Caki2 (cell line): ENCODE measurements around the gene NLRP6. TPM values are rescaled to one million over a fixed set of nuclear protein-coding genes. Genes with fewer than 3 reads are reported as not detected.

Source experiments
- DNase-seq: peaks from one replicate; pipeline ENCODE4 v3.0.0-alpha.2; 2015; ENCODE audit warnings: low read depth
- in situ Hi-C: cut with HindIII; loops from 2 replicates; pipeline ENCODE4 v1.10.0; 2016; ENCODE audit warnings: low sequenced_read_pairs, low pct_unique_long_range_greater_than_20kb, mixed read lengths
- total RNA-seq: library from RNA; depleted of rRNA; stranded (reverse); fragments of >200 nt; shearing (Covaris generic); gene quantifications from 2 replicates; pipeline ENCODE4 v1.2.3, GENCODE V29; 2014; ENCODE audit warnings: low replicate concordance

Gene NLRP6
- total RNA-seq, 1 experiment from 2014 or later, result not detected

DNA sequence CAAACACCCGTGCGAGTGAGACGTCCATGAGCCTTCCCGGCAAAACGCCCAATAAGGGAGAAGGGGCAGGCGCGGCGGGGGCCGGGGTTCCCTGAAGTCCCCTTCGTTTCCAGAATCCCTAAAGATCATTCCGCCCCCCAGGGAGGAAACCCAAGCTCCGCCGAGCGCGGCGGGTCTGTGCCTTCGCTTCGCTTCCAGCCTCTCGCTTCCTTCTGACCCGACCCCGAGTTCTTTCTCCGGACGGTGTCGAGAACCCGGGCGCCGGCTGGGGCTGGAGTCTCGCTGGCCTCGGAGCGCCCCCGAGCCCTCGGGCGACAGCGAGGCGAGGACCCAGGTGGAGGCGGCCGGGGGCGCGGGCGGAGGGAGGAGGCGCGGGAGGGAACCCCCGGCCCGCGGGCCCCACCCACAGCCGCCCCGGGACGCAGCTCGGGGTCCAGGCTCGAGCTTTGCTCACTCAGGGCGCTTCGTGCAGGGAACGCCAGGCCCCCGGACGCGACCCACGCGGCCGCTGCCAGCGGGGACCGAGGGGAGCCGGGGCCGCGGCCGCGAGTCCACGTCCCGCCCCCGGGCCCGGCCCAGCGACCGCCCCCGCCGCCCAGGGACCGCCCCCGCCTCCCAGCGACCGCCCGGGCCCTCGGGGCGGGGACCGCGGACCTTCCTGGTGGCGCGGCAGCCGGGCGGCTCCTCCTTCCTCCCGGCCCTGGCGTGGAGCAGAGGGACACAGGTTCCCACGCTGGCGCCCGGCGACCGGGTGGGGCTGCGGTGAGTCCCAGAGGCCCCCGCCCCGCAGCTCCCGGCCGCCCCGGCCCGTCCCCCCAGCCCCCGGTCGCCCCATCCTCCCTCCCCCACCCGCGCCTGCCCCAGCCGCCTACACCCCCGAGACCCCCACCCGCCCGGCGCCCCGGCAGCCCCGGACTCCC, 10.5 kb downstream of the NLRP6 start, which contains the start of gene PGGHG:
Gene PGGHG (plus strand): TSS at position 649 of the 920 bp plus-strand sequence. CDS start 691 bp downstream, outside the sequence.
- DNase-seq, result no peak
- in situ Hi-C loops, result no loop called here

DNA sequence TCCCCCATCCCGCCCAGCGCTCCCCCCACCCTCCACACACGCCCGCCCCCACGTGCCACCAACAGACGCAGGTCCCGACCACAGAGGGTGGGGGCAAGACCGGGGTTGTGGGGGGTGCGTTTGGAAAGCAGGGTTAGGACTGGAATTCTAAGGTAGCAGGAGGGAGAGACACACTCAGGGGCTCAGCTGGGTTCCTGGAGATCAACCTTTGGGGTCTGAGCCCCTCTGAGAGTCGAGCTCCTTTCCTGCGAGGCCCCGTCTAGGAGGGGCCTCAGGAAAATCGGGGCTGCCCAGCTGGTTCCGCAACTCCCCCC, 11.1 kb downstream of the NLRP6 start:
- DNase-seq, result no peak
- in situ Hi-C loops, result no loop called here

DNA sequence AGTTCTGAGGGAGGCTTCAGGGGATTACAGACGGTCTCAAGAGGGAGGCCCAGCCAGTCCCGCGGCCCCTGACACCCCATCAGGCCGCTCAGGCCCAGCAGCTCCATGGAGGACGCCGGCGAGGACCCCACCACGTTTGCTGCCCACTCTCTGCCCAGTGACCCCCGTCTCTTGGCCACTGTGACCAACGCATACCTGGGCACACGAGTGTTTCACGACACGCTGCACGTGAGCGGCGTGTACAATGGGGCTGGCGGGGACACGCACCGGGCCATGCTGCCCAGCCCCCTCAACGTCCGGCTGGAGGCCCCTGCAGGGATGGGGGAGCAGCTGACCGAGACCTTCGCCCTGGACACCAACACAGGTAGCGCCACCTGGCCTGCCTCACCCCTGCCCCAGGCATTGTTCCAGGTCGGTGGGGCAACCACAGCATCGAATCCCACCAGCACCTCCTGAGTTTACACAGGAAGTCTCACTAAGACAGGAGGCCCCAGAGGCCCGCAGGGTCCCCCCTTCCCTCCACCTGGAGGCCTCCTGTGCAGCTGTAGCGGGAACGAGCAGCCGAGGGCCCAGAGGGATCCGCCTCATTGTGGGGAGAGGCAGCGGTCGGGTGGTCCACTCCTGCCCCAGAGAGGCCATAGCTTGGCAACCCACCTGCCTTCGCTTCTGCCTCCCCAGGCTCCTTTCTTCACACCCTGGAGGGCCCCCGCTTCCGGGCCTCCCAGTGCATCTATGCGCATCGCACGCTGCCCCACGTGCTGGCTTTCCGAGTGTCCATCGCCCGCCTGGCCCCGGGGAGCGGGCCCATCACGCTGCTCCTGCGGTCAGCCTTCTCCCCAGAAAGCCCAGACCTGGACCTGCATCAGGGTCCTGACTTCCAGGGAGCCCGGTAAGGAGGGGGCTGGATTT, 11.8 kb downstream of the NLRP6 start:
- in situ Hi-C loops, result no loop called here
- DNase-seq, result no peak

DNA sequence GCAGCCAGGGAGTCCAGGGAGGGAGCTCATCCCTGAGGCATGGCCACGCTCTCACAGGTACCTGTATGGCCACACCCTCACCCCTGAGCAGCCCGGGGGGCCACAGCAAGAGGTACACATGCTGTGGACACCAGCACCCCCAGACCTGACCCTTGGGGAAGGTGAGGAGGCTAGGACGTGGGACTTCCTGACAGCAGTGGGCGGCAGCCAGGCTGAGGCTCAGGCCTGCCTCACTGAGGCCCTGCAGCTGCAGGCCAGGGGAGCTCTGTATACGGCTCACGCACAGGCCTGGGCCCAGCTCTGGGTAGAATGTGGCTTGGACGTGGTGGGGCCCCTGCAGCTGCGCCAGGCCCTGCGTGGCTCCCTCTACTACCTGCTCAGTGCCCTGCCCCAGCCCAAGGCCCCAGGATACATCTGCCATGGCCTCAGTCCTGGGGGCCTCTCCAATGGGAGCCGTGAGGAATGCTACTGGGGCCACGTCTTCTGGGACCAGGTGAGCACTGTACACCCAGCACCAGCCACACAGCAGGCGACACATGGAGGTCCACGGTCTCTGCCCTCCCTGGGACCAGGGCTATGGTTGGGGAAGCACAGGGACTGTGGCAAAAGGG, 12.5 kb downstream of the NLRP6 start:
- in situ Hi-C loops, result no loop called here
- DNase-seq, result no peak

DNA sequence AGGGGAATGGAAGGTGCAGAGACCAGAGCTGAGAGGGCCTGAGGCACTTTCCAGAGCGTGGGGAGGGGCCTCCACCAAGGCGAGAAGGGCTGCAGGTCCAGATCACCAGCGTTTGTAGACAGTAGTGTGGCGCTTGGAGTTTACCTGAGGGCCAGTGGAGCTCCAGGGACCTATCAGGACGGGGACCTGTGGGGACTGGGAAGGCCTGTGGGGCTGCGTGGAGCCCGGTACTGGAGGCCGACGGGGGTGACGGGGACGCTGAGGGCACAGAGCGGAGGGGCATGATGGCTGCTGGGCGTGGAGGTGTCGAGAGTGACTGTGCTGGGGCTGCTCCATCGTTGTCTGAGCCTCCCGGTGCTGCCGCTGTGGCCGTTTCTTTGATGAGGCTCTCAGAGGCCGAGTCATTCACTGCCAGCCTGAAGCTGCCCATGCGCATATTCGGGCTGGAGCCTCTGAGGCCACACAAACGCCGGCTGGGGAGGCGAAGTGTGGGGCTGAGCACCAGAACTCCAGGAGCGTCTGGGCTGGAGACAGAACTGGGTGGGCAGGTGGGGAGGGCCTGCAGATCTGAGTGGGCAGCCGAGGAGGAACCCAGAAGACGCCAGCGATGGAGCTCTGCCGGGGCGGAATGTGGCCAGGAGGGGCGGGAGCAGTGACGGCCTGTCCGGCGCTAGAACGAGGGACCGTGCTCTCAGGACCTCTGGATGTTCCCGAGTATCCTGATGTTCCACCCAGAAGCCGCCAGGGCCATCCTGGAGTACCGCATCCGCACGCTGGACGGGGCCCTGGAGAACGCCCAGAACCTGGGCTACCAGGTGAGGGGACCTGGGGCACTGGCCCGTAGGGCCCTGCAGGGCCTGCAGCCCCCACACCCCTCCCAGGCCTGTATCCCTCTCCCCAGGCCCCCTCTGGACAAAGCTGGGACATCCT, 13.3 kb downstream of the NLRP6 start:
- no peak for DNase-seq
- in situ Hi-C loops, result no loop called here

DNA sequence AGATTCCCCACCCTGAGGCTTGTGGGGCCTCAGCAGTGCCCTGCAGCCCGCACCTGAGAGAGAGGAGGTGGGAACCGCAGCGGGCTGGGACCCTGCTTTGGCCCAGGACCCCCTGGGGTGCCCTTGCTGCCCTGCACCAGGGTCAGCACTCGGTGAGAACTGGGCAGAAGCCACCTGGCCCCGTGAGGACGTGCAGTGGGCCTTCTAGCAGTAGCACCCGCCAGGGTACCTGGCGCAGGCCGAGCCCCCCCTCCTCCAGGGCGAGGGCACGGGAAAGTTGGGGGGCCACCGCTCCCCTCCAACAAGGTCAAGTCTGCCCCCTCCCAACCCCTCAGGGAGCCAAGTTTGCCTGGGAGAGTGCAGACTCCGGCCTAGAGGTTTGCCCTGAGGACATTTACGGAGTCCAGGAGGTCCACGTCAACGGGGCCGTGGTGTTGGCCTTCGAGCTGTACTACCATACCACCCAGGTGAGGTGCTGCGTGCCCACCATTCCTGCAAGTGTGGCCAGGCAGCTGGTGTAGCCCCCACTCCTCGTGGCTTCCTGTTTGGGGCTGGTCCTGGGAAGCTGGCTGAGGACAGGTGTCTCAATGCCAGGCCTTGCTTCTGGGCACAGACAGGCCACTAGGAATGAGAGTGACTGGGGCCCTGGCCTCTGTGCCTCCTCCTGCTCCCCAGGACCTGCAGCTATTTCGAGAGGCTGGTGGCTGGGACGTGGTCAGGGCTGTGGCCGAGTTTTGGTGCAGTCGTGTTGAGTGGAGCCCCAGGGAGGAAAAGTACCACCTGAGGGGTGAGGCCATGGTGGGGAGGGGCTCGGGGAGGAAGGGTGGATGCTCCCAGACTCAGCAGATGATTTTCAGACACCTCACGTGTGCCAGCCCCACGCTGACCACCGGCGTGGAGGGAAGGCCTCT, 14.3 kb downstream of the NLRP6 start:
- in situ Hi-C loops, result no loop called here
- no peak for DNase-seq

DNA sequence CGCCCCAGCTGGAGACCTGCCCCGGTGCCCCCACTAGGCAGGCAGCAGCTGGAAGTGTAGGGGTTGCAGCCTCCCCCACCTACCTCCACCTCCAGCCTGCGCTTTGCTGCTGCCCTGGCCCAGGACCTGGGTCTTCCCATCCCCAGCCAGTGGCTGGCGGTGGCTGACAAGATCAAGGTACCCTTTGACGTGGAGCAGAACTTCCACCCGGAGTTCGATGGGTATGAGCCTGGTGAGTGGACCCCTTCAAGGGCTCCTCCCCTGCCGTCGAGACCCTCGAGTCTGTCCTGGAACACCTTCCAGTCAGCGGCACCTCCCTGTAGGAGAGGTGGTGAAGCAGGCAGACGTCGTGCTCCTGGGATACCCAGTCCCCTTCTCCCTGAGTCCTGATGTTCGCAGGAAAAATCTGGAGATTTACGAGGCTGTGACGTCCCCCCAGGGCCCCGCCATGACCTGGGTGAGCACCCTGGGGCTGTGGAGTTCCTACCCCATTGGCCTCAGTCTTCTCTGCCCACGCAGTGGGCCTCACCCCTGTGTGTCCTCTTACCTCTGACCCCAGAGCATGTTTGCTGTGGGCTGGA, 15.2 kb downstream of the NLRP6 start:
- in situ Hi-C loops, result no loop called here
- DNase-seq, result no peak

DNA sequence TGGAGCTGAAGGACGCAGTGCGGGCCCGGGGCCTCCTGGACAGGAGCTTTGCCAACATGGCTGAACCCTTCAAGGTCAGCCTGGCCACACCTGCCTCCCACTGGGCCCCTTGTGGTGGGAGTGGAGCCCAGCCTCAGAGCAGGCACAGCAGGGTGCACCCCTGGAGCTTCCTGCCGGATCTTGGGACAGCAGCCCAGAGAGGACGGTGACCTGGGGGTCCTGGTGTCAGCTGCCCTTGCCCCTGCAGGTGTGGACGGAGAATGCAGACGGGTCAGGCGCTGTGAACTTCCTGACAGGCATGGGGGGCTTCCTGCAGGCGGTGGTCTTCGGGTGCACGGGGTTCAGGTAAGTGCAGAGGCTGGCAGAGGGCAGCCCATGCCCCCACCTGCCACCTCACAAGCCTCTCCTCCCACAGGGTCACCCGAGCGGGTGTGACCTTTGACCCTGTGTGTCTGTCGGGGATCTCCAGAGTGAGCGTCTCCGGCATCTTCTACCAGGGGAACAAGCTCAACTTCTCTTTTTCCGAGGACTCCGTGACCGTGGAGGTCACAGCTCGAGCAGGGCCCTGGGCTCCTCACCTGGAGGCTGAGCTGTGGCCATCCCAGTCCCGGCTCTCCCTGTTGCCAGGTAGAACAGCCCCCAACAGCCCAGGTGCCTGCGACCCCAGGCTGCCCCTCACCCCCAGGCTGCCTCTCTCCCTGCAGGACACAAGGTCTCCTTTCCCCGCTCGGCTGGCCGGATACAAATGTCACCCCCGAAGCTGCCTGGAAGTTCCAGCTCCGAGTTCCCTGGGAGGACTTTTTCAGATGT, 15.8 kb downstream of the NLRP6 start:
- in situ Hi-C loops, result no loop called here
- DNase-seq, result no peak

DNA sequence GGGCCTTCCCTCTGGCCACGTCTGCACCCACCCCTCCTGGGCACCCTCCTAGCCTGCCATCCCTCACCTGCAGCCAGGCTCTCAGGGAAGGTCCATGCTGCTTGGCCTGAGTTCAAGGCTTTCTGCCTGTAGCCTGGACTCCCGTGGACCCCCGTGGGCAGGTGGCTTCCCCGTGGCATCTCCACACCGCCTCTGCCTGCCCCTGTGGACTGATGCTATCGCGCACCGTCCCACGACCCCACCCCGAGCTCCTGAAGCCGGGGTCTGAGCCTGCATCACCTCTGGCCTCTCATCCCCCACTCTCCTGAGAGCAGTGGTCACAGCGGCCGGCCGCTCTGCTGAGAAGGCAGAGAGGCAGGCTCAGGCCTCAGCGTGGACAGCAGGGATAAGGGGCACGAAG, 16.6 kb downstream of the NLRP6 start:
- in situ Hi-C loops, result no loop called here
- no peak for DNase-seq

DNA sequence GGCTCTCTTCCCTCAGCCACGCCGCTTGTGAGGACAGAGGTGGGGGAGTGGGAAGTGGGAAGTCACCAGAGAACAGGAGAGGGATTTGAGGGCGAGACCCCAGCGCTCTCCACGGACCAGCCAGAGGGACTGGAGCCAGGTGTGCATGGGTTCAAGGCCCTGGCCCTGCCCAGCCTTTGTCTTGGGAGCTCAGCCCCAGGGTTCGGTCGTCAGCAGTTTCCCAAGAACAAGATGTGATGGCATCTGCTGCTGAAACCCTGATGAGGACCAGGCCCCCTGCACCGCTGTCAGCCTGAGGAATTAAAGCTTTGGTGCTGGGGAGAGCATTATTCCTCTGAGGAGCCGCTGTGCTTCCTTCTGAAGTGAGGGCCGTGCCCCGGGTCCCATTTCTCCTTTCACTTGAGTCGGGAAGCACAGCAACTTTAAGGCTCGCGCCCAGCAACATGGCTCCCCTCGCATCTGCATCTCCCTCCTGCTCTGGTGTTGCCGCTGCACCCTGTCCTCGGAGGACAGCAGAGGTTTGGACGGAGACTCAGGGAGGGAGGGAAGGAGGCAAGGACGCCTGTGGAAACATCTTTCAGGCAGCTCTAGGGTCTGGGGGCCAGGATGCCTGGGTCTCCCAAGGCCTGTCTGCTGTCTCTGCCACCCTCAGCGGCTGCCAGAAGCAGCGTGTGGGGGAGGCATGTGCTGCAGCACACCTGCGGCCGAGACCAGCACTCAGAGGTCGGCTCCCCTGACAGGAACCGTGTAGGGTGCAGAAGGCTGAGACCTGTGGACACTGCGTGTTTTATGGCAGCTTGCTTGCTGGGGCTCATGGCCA, 17.4 kb downstream of the NLRP6 start:
- no peak for DNase-seq
- in situ Hi-C loops, result no loop called here

DNA sequence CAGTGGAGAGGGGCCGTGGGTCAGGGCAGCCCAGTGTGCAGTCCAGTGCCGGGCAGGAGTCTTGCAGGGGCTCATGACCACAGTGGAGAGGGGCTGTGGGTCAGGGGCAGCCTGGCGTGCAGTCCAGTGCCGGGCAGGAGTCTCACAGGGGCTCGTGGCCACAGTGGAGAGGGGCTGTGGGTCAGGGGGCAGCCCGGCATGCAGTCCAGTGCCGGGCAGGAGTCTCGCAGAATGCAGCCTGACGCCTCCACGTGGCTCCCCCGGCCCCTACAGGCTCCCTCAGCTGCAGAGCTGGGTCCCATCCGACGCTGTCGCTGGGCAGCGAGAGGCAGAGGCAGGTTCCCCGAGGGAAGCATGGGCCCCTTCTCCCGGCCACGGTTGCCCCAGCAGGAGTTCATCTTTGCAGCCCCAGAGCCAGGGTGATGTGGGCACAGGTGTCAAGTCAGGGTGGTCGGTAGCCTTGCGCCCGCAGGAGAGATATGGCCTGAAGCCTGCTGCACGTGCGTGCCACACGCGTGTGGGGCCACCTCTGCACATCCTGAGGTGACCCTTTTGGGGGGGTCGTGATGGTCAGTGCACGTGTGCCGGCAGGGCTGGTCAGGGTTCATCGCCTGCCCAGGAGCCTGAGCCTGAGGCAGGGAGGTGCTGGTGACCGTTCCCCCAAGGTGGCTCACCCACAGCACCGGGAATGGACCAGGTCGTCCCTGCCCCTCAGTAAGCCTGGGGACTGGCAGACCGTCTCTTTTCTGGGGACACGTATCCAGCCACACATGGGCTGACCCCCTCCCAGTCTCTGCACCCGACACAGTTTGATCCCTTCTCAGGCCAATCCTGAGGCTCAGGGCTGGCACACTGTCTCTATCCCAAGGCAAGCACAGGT, 18.2 kb downstream of the NLRP6 start:
- in situ Hi-C loops, result no loop called here
- DNase-seq, result no peak

DNA sequence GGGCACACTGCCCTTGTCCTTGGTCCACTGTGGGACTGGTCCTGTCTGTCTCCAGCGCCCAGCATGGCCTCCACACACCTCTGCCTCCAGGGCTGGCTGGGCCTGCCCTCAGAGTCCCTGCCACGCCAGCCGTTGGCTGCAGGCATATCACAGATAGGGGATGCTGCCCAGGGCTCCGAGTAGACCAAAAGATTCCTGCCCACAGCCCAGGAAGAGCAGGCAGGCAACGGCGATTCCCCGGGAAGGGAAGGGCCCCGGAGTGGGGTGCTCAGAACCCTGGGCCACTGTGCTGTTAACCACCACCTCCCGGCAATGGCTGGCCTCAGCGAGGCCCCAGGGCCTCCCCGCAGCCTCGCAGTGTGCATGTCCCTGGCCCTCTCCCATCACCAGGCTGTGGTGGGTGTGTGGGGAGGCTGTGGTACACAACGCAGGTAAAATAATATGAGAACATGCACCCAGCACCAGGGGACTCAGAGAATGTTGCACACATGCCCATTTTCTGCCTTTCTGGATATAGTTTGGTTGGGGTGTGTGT, 18.9 kb downstream of the NLRP6 start:
- in situ Hi-C loops, result no loop called here
- no peak for DNase-seq

DNA sequence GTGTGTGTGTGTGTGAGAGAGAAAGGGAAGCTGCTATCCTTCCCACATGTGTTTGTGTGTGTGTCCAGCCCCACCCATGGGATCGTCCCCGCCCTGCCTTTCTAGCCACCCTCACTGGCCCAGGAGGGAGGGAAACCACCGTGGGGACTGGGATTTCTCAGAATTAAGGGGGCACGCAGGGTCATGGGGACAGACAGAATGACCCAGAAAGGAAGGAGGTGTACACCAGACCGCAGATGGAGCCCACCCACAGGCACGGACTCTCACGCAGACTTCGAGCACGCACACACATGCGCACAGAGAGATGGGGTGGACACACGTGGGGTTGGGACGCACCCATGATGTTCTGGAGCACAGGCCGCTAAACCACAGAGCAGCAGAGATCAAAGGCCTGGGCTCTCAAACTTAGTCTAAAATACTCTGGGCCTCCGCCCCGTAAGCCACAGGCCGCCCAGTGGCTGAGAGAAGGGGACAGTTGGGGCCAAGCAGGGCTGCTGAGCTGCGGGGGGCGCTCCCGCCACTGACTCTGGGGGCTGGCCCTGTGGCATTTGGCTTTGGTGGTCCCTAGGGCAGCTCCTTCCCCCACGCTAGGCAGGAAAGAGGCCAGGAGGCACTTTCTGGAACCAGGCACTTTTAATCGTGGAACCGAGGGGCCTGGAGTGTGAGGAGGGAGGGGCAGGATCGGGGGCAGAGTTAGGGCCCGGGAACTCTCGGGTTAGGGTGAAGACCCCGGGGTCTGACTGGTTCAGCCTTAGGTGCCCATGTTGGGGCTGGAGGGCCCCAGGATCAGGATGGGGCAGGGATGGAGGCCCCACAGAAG, 19.6 kb downstream of the NLRP6 start:
- DNase-seq, result no peak
- in situ Hi-C loops, result no loop called here
